HUES64 (cell line): ENCODE measurements around the gene NADSYN1.

Source experiments
- H3K27ac ChIP-seq: 2 replicates; pipeline ENCODE4 v1.7.0; 2013; ENCODE audit warnings: low read depth, low read length, inconsistent platforms
- H3K27me3 ChIP-seq: 2 replicates; pipeline ENCODE4 v1.6.1; 2013; ENCODE audit warnings: mild to moderate bottlenecking, low read length; ENCODE audit not compliant: insufficient read depth
- H3K36me3 ChIP-seq: 2 replicates; pipeline ENCODE4 v1.6.1; 2013; ENCODE audit warnings: mild to moderate bottlenecking, low read length; ENCODE audit not compliant: insufficient read depth
- H3K4me1 ChIP-seq: 2 replicates; pipeline ENCODE4 v1.6.1; 2013; ENCODE audit warnings: mild to moderate bottlenecking, low read length, moderate library complexity; ENCODE audit not compliant: insufficient read depth
- H3K4me3 ChIP-seq: 2 replicates; pipeline ENCODE4 v1.5.1; 2013; ENCODE audit warnings: mild to moderate bottlenecking, low read length, moderate library complexity
- H3K9ac ChIP-seq: 2 replicates; pipeline ENCODE4 v1.6.1; 2013; ENCODE audit warnings: mild to moderate bottlenecking, low read depth, low read length
- H3K9me3 ChIP-seq: 2 replicates; pipeline ENCODE4 v1.6.1; 2013; ENCODE audit warnings: low read depth, low read length; ENCODE audit not compliant: insufficient read depth
- WGBS: fragments of 150-250, 120-280 bp; methylation state at CpG from one replicate; pipeline ENCODE4 v1.1.7; 2013; ENCODE audit warnings: missing lambda C conversion rate; 5-methylcytosine and 5-hydroxymethylcytosine counted together

The NADSYN1 gene

DNA sequence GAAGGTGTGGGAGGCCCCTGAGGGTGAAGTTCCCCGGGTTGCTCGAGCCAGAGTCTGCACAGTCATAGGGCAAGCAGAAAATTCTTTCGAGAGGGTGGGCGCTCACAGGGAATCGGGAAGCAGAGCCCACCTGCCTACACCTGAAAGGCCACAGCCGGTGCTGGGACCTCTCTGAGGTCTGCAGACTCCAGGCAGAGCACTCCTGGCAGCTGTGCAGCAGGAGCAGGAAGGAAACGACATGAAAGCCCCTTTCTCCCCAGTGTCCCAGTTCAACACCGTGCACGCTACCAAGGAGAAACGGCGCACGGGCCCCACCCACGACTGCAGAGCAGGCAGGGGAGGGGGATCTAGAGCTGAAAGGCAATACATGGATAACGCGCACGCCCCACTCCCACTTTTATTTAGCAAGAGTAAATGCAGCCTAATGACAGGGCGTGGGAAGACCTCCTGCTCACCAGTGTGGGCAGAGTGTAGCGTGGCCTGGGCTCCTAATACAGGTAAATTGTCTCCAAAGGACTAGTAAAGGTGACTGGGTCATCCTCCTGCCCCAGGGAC, 18.4 kb upstream of the NADSYN1 start:
- no peaks in the 10 kb centered on the region for H3K4me1 ChIP-seq
- 87% methylated on average over 18 of the region's 18 CpGs for WGBS
- H3K36me3 ChIP-seq, result peaks cover 54% of the 10 kb centered on the region
- H3K9ac ChIP-seq, result no peak overlapping the region
- H3K27me3 ChIP-seq, result no peaks in the 10 kb centered on the region
- no peak overlapping the region for H3K4me3 ChIP-seq
- no peak overlapping the region for H3K27ac ChIP-seq
- no peaks in the 10 kb centered on the region for H3K9me3 ChIP-seq

GRCh38 chr11:71435278-71435951, 17.6 kb upstream of the NADSYN1 start:
- Histone ChIP-seq H3K9ac (no peak overlapping the region), H3K4me1 (no peaks in the 10 kb centered on the region), H3K36me3 (peaks cover 62% of the 10 kb centered on the region), H3K27ac (no peak overlapping the region), H3K9me3 (no peaks in the 10 kb centered on the region), H3K27me3 (no peaks in the 10 kb centered on the region), H3K4me3 (no peak overlapping the region)
- 95% methylated on average over 39 of the region's 39 CpGs for WGBS

DNA sequence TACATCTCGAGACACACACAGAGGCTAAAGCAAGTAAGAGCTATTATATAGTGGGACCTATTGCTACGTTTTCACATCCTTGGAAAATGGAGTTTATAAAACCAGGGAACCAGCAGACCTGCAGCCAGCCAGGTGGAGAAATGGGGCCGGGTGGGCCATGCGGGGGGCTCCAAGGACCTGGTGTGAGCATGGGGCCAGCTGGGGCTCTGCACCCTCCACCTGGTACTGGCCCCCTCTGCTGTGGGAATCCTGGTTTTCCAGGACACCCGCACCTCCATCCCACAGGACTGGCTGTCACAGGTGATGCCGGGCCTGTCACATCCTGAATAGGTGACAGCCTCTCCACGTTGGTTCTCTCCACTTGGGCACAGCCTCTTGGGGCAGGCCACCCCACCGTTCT, 16.1 kb upstream of the NADSYN1 start:
- Histone ChIP-seq H3K27ac (no peak overlapping the region), H3K27me3 (no peaks in the 10 kb centered on the region), H3K9me3 (no peaks in the 10 kb centered on the region), H3K9ac (no peak overlapping the region), H3K4me1 (no peaks in the 10 kb centered on the region), H3K4me3 (no peak overlapping the region), H3K36me3 (peaks cover 76% of the 10 kb centered on the region)
- 94% methylated on average over 8 of the region's 8 CpGs for WGBS

GRCh38 chr11:71437399-71437798, 15.6 kb upstream of the NADSYN1 start:
- peaks cover 82% of the 10 kb centered on the region for H3K36me3 ChIP-seq
- H3K27ac ChIP-seq, result no peak overlapping the region

GRCh38 chr11:71437879-71438278, 15.1 kb upstream of the NADSYN1 start:
- Histone ChIP-seq H3K9me3 (no peaks in the 10 kb centered on the region), H3K4me1 (no peaks in the 10 kb centered on the region), H3K9ac (no peak overlapping the region), H3K27me3 (no peaks in the 10 kb centered on the region), H3K4me3 (no peak overlapping the region), H3K36me3 (peaks cover 86% of the 10 kb centered on the region), H3K27ac (no peak overlapping the region)
- WGBS, result 85% methylated on average over 13 of the region's 13 CpGs

More at GRCh38 chr11:71437399-71437798, 15.6 kb upstream of the NADSYN1 start:
- H3K9me3 ChIP-seq, result no peaks in the 10 kb centered on the region
- no peak overlapping the region for H3K9ac ChIP-seq
- 96% methylated on average over 6 of the region's 6 CpGs for WGBS
- no peaks in the 10 kb centered on the region for H3K27me3 ChIP-seq
- no peak overlapping the region for H3K4me3 ChIP-seq
- H3K4me1 ChIP-seq, result no peaks in the 10 kb centered on the region

DNA sequence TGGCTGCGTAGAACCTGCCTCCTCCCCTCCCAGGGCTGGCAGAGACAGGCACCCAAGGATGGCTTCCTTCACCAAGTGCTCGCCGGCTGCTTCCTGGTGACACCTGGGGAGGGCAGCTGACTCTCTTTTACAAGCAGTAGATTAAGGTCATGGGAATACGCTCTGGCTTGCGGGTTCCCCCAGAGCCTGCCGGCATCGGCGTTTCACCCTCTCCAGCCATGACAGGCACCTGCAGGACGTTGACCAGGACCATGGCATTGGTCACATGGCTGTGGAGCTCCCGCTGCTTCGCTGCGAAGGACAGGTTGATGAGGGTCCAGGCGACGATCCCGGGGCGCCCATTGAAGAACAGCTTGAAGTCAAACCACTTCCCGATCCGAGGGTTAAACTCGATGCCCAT, 14.4 kb upstream of the NADSYN1 start:
- no peaks in the 10 kb centered on the region for H3K27me3 ChIP-seq
- H3K4me1 ChIP-seq, result no peaks in the 10 kb centered on the region
- H3K9ac ChIP-seq, result no peak overlapping the region
- H3K4me3 ChIP-seq, result no peak overlapping the region
- no peak overlapping the region for H3K27ac ChIP-seq
- H3K9me3 ChIP-seq, result no peaks in the 10 kb centered on the region
- peaks cover 94% of the 10 kb centered on the region for H3K36me3 ChIP-seq
- WGBS, result 96% methylated on average over 19 of the region's 19 CpGs

GRCh38 chr11:71440021-71440755, 12.8 kb upstream of the NADSYN1 start:
- Histone ChIP-seq H3K27me3 (no peaks in the 10 kb centered on the region), H3K9me3 (no peaks in the 10 kb centered on the region), H3K4me3 (no peak overlapping the region), H3K4me1 (no peaks in the 10 kb centered on the region), H3K36me3 (peaks cover 99% of the 10 kb centered on the region), H3K9ac (no peak overlapping the region), H3K27ac (no peak overlapping the region)
- WGBS, result 96% methylated on average over 6 of the region's 6 CpGs

DNA sequence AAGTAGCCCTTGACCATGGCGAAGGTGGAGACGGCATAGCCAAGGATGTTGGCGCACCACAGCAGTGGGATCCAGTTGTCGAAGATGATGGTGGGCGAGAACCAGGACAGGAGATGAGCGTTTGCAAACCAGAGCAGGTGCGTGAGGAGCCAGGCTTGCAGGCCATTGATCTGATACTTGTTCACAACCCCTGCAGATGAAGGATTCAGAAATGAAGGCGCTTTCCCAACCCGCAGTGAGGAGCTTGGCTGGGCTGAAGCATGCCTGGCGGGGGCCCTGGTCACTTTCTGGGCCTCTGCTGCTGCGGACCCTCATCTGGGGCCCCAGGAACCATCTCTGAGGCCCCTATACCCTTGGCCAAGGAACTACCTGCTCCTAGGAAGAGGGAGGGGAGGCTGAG, 11.8 kb upstream of the NADSYN1 start:
- WGBS, result 94% methylated on average over 11 of the region's 11 CpGs
- H3K27me3 ChIP-seq, result no peaks in the 10 kb centered on the region
- H3K4me3 ChIP-seq, result no peak overlapping the region
- H3K4me1 ChIP-seq, result no peaks in the 10 kb centered on the region
- H3K9ac ChIP-seq, result no peak overlapping the region
- H3K27ac ChIP-seq, result no peak overlapping the region
- no peaks in the 10 kb centered on the region; the same call in 1 of the 2 replicates for H3K9me3 ChIP-seq
- peaks cover 99% of the 10 kb centered on the region for H3K36me3 ChIP-seq

DNA sequence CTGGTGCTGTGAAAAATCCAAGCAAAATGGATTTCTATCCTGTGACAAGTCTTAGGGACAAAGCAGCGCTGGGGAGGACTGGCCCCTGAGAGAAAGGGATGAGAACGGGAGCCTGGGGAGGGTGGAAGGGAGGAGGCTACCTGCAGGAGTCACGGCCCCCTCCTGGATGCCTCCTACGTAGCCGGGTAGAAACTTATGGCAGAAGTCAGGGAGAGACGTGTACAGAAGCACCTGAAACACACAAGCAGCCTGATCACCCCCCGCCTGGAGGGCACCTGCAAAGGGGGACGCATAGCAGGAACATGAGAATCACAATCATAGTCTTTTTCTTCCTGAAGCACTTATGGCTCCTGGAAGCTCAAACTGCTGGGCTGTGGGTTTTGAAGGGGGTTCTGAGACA, 10.9 kb upstream of the NADSYN1 start:
- H3K36me3 ChIP-seq, result peaks cover 100% of the 10 kb centered on the region
- no peaks in the 10 kb centered on the region; the same call in 1 of the 2 replicates for H3K9me3 ChIP-seq
- no peaks in the 10 kb centered on the region for H3K27me3 ChIP-seq
- H3K9ac ChIP-seq, result no peak overlapping the region
- H3K4me3 ChIP-seq, result no peak overlapping the region
- H3K4me1 ChIP-seq, result peaks cover 6% of the 10 kb centered on the region; the same call in 1 of the 2 replicates
- H3K27ac ChIP-seq, result no peak overlapping the region
- 94% methylated on average over 8 of the region's 8 CpGs for WGBS

GRCh38 chr11:71442880-71443279, 10.1 kb upstream of the NADSYN1 start:
- Histone ChIP-seq H3K27ac (no peak overlapping the region), H3K4me1 (peaks cover 9% of the 10 kb centered on the region; the same call in 1 of the 2 replicates), H3K27me3 (no peaks in the 10 kb centered on the region), H3K4me3 (no peak overlapping the region), H3K36me3 (peaks cover 95% of the 10 kb centered on the region), H3K9me3 (no peaks in the 10 kb centered on the region; the same call in 1 of the 2 replicates), H3K9ac (no peak overlapping the region)
- 98% methylated on average over 5 of the region's 5 CpGs for WGBS

DNA sequence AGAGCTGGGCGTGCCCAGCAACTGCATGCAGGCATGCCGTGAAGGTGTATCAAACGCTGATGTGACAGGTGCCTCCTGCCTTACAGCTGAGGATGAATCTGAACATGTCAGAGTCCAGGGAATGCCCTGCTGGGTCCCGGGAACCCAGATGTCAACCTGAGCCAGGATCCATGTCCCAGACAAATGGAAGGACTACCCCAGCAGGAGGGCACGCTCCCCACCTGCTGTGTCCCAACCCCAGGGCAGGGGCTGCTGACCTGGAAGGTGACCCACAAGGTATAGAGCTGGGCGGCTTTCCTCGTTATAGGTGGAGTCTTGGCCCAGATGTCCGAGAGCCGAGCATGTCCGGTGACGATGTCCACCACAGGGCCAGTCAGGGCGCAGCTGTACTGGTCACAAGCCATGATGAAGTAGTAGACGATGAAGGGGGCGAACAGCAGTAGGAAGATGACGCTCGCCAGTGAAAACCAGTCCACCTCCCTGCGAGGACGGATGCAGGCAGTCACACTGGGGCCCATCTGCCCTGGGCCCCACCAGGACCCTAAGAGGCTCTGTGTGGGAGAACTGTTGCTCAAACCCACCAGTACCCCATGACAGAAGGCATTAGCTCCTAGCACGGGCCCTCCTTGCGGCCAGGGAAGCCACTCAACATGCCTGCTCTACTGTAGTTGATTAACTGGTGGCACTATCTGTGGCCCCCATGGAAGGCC, 9.1 kb upstream of the NADSYN1 start:
- Histone ChIP-seq H3K4me3 (no peak overlapping the region), H3K36me3 (peaks cover 85% of the 10 kb centered on the region), H3K4me1 (peaks cover 9% of the 10 kb centered on the region; the same call in 1 of the 2 replicates), H3K9me3 (no peaks in the 10 kb centered on the region; the same call in 1 of the 2 replicates), H3K9ac (no peak overlapping the region), H3K27ac (no peak overlapping the region), H3K27me3 (no peaks in the 10 kb centered on the region)
- 91% methylated on average over 20 of the region's 20 CpGs for WGBS
